H1 (cell line): ENCODE results near the gene HRH2.

Source experiments
- ASH2L ChIP-seq: fragments of 200-600, 300-600 bp; sonication (generic); IDR thresholded peaks from one replicate; pipeline ENCODE4 v1.7.1; 2017; ENCODE audit warnings: low read length
- ATF2 ChIP-seq: IDR thresholded peaks from 2 replicates; pipeline ENCODE4 v1.6.1; 2012; ENCODE audit warnings: low read length, inconsistent platforms
- ATF3 ChIP-seq: IDR thresholded peaks from 2 replicates; pipeline ENCODE4 v1.6.1; 2011; ENCODE audit warnings: low read depth, mild to moderate bottlenecking, low read length; ENCODE audit not compliant: insufficient read depth
- CREB1 ChIP-seq: IDR thresholded peaks from 2 replicates; pipeline ENCODE4 v1.6.1; 2012; ENCODE audit warnings: inconsistent platforms
- EZH2 ChIP-seq: fragments of 200-600 bp; sonication (generic); IDR thresholded peaks from 2 replicates; pipeline ENCODE4 v1.7.1; 2012; ENCODE audit warnings: low read depth, mild to moderate bottlenecking, moderate library complexity, low read length, inconsistent platforms; ENCODE audit not compliant: severe bottlenecking
- GABPA ChIP-seq: IDR thresholded peaks from 2 replicates; pipeline ENCODE4 v1.6.1; 2011; ENCODE audit warnings: mild to moderate bottlenecking, low read length, moderate library complexity, borderline replicate concordance; ENCODE audit not compliant: insufficient read depth
- HDAC2 ChIP-seq, 2 experiments: fragments of 300-600 bp in 1 of 2; sonication (generic) in 1 of 2; IDR thresholded peaks; 2 replicates each; pipeline ENCODE4 v1.6.1; 2011 to 2012; ENCODE audit warnings: low read depth in 2 of 2, low read length in 2 of 2, mild to moderate bottlenecking in 2 of 2, moderate library complexity in 2 of 2, borderline replicate concordance in 1 of 2, inconsistent platforms in 1 of 2
- JUN ChIP-seq: IDR thresholded peaks from 2 replicates; pipeline ENCODE4 v1.6.1; 2011; ENCODE audit warnings: low read depth, mild to moderate bottlenecking, improper control_type of control experiment, low read length
- PHF8 ChIP-seq: fragments of 200-600 bp; sonication (generic); conservative IDR thresholded peaks from 2 replicates; pipeline ENCODE4 v1.7.1; 2012; ENCODE audit warnings: low read depth, mild to moderate bottlenecking, inconsistent platforms, low read length, moderate library complexity
- POLR2AphosphoS5 ChIP-seq: IDR thresholded peaks from 2 replicates; pipeline ENCODE4 v1.6.1; 2011; ENCODE audit warnings: low read depth, low read length
- RAD21 ChIP-seq, 2 experiments: IDR thresholded peaks in 1 of 2; conservative IDR thresholded peaks in 1 of 2; 2 replicates each; pipeline ENCODE4 v1.6.1; 2011; ENCODE audit warnings: low read depth in 2 of 2, low read length in 2 of 2, improper control_type of control experiment in 1 of 2, inconsistent platforms in 1 of 2, mild to moderate bottlenecking in 1 of 2, moderate library complexity in 1 of 2
- RFX5 ChIP-seq: IDR thresholded peaks from 2 replicates; pipeline ENCODE4 v1.6.1; 2011; ENCODE audit warnings: low read depth, low read length, improper control_type of control experiment, borderline replicate concordance
- TF ChIP-seq, protein P1 (sequence below), 3 experiments: IDR thresholded peaks; 1 replicate in 2 of 3; 2 replicates in 1 of 3; pipeline versions ENCODE4 v1.5.1 to v1.6.1; 2011; ENCODE audit warnings: low read length in 3 of 3, mild to moderate bottlenecking in 3 of 3, inconsistent platforms in 2 of 3, low read depth in 1 of 3, moderate library complexity in 1 of 3; ENCODE audit not compliant: insufficient read depth in 1 of 3; ENCODE audit errors: control extremely low read depth in 1 of 3

DNA sequence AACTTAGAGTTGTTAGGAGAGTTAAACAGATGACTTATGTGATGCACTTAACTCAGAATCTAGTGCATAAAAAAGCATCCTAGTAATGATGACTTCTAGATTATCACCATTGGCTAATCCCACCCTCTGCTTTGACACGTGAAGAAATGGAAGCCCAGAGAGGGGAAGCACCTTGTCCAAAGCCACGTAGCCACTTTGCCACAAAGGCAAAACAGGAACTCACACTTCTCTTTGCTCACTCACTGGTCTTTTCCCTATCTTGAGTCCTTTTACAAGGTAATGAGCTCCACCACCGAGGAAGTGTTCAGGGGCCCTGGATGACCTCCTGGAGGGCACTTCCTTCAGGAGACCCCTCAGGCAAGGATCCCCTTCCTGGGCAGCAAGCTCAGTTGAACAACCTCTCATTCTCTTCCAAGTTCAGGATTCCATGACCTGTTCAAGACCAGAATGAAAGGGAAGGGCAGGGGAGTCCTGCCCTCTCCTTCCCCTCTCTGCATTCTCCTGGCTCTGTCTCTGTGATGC, 89.7 kb downstream of the HRH2 start:
- no peak for TF ChIP-seq ATF3
- TF ChIP-seq, protein P1, sequence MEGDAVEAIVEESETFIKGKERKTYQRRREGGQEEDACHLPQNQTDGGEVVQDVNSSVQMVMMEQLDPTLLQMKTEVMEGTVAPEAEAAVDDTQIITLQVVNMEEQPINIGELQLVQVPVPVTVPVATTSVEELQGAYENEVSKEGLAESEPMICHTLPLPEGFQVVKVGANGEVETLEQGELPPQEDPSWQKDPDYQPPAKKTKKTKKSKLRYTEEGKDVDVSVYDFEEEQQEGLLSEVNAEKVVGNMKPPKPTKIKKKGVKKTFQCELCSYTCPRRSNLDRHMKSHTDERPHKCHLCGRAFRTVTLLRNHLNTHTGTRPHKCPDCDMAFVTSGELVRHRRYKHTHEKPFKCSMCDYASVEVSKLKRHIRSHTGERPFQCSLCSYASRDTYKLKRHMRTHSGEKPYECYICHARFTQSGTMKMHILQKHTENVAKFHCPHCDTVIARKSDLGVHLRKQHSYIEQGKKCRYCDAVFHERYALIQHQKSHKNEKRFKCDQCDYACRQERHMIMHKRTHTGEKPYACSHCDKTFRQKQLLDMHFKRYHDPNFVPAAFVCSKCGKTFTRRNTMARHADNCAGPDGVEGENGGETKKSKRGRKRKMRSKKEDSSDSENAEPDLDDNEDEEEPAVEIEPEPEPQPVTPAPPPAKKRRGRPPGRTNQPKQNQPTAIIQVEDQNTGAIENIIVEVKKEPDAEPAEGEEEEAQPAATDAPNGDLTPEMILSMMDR (IDR thresholded peaks at IDR 0.05; ENCODE audit: control extremely low read depth in 1 of 3, insufficient read depth in 1 of 3, low read depth in 1 of 3, low read length in 3 of 3) = no peak
- no peak for TF ChIP-seq GABPA
- no peak for TF ChIP-seq PHF8
- no peak for TF ChIP-seq POLR2AphosphoS5
- TF ChIP-seq HDAC2 (IDR thresholded peaks at IDR 0.05; ENCODE audit: borderline replicate concordance in 1 of 2, low read depth in 2 of 2, low read length in 2 of 2) = no peak
- no peak for TF ChIP-seq CREB1
- TF ChIP-seq ATF2 = no peak
- no peak for TF ChIP-seq EZH2
- TF ChIP-seq ASH2L = no peak
- no peak for TF ChIP-seq JUN
- TF ChIP-seq RAD21 (IDR thresholded peaks at IDR 0.05 in 1 of 2, conservative IDR thresholded peaks at IDR 0.05 in 1 of 2; ENCODE audit: low read depth in 2 of 2, low read length in 2 of 2) = no peak
- TF ChIP-seq RFX5 = no peak
